ENCODE results near the gene OSBPL10.

The OSBPL10 gene

DNA sequence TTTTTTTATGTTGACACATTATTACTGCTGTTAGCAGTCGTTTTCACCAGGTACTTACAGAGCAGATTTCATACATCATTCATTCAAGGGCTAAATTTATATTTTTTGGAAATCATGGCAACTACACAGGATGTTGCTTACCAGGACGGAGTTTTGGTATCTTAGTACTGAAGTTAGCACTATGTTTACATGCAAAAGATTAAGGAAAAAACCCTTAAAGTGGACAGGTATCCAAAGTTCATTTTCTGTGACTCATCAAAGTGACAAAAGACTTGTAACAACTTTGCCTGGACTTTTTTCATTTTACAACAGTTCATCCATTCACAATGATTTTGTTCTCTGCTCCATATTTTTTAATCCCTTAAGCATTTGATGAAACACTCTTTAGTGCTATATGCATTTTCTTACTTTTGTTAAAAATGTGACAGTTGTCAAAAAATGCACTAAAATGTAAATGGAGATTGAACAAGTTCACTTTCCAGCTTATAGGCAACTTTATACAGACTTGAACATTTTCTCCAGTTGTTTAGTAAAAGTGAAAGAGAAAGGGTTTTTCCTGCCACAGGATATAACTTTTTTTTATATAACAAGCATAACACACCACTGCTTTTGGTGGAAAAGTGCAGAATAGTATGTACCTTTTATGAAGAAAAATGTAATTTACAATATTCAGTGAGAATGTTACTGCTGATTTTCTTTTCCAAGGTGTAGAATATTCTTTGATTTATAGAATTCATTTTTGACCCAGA lies 344.2 kb downstream of the OSBPL10 start:
- no peak for DNase-seq
- Histone ChIP-seq H2BK12ac (ENCODE audit: low read length in 2 of 2) (no peak overlapping the region), H3K4me2 (ENCODE audit: low read length, poor library complexity, severe bottlenecking) (no peak overlapping the region)

GRCh38 chr3:31636049-31636448 lies 345.0 kb downstream of the OSBPL10 start:
- H3K14ac ChIP-seq (ENCODE audit: low read length in 2 of 2), result no peak overlapping the region
- no peak overlapping the region for H2BK15ac ChIP-seq (ENCODE audit: low read depth, poor library complexity, severe bottlenecking)
- DNase-seq, result no peak
- H3K4me3 ChIP-seq (ENCODE audit: insufficient read depth in 1 of 2, low read depth in 1 of 2, low read length in 2 of 2), result no peak overlapping the region
- H3K4me2 ChIP-seq (ENCODE audit: low read length, poor library complexity, severe bottlenecking), result no peak overlapping the region
- H3K9me3 ChIP-seq (ENCODE audit: control insufficient read depth, low read length), result no peaks in the 10 kb centered on the region
- H3K79me1 ChIP-seq (replicated peaks; ENCODE audit: low read length, poor library complexity, severe bottlenecking), result peaks cover 3% of the 10 kb centered on the region
- H2BK120ac ChIP-seq (ENCODE audit: low read depth, low read length), result no peak overlapping the region
- no peak overlapping the region for H3K4ac ChIP-seq (ENCODE audit: low read depth in 1 of 2, low read length in 2 of 2)
- H3K23ac ChIP-seq (ENCODE audit: low read length in 2 of 2), result no peak overlapping the region
- H2BK12ac ChIP-seq (ENCODE audit: low read length in 2 of 2), result no peak overlapping the region
- H4K8ac ChIP-seq (ENCODE audit: low read length), result no peak overlapping the region
- no peak overlapping the region for H2AK5ac ChIP-seq (ENCODE audit: low read length, severe bottlenecking)
- H2AFZ ChIP-seq (ENCODE audit: low read depth, low read length), result no peak overlapping the region
- no peaks in the 10 kb centered on the region for H3K4me1 ChIP-seq (ENCODE audit: control insufficient read depth, insufficient read depth, low read depth, low read length)
- H3K36me3 ChIP-seq (ENCODE audit: control insufficient read depth in 1 of 2, insufficient read depth in 2 of 2, low read depth in 1 of 2, low read length in 2 of 2), result peaks cover 5 to 72% of the 10 kb centered on the region in 2 experiments
- no peak overlapping the region for H3K9ac ChIP-seq (ENCODE audit: low read length)
- H3K18ac ChIP-seq (ENCODE audit: low read depth in 1 of 2, low read length in 2 of 2), result no peak overlapping the region
- H3K27me3 ChIP-seq (ENCODE audit: control insufficient read depth in 1 of 2, insufficient read depth in 1 of 2, low read length in 2 of 2), result no peaks in the 10 kb centered on the region
- no peak overlapping the region for H2BK5ac ChIP-seq (ENCODE audit: low read depth, low read length, poor library complexity, severe bottlenecking)
- 99% methylated on average over 2 of the region's 4 CpGs for WGBS
- no peak overlapping the region for H4K91ac ChIP-seq (ENCODE audit: low read length)
- H3K27ac ChIP-seq (ENCODE audit: low read length, poor library complexity, severe bottlenecking), result no peak overlapping the region

More for the DNA sequence above, 344.2 kb downstream of the OSBPL10 start:
- no peak overlapping the region for H3K23ac ChIP-seq (ENCODE audit: low read length in 2 of 2)
- H3K14ac ChIP-seq (ENCODE audit: low read length in 2 of 2), result no peak overlapping the region
- WGBS, result no CpG with 5 or more reads among the region's 2 CpGs
- no peak overlapping the region for H3K9ac ChIP-seq (ENCODE audit: low read length)
- no peak overlapping the region for H2AFZ ChIP-seq (ENCODE audit: low read depth, low read length)
- H3K9me3 ChIP-seq (ENCODE audit: control insufficient read depth, low read length), result no peaks in the 10 kb centered on the region
- no peak overlapping the region for H3K4ac ChIP-seq (ENCODE audit: low read depth in 1 of 2, low read length in 2 of 2)
- no peak overlapping the region for H3K4me3 ChIP-seq (ENCODE audit: insufficient read depth in 1 of 2, low read depth in 1 of 2, low read length in 2 of 2)
- H3K79me1 ChIP-seq (replicated peaks; ENCODE audit: low read length, poor library complexity, severe bottlenecking), result peaks cover 3% of the 10 kb centered on the region
- no peak overlapping the region for H2BK120ac ChIP-seq (ENCODE audit: low read depth, low read length)
- H2AK5ac ChIP-seq (ENCODE audit: low read length, severe bottlenecking), result no peak overlapping the region
- no peak overlapping the region for H2BK15ac ChIP-seq (ENCODE audit: low read depth, poor library complexity, severe bottlenecking)
- no peak overlapping the region for H2BK5ac ChIP-seq (ENCODE audit: low read depth, low read length, poor library complexity, severe bottlenecking)
- H4K91ac ChIP-seq (ENCODE audit: low read length), result no peak overlapping the region
- H3K27me3 ChIP-seq (ENCODE audit: control insufficient read depth in 1 of 2, insufficient read depth in 1 of 2, low read length in 2 of 2), result no peaks in the 10 kb centered on the region
- H3K27ac ChIP-seq (ENCODE audit: low read length, poor library complexity, severe bottlenecking), result no peak overlapping the region
- H3K4me1 ChIP-seq (ENCODE audit: control insufficient read depth, insufficient read depth, low read depth, low read length), result no peaks in the 10 kb centered on the region
- H3K18ac ChIP-seq (ENCODE audit: low read depth in 1 of 2, low read length in 2 of 2), result no peak overlapping the region
- H4K8ac ChIP-seq (ENCODE audit: low read length), result no peak overlapping the region
- H3K36me3 ChIP-seq (ENCODE audit: control insufficient read depth in 1 of 2, insufficient read depth in 2 of 2, low read depth in 1 of 2, low read length in 2 of 2), result peaks cover 3 to 64% of the 10 kb centered on the region in 2 experiments

GRCh38 chr3:31635545-31635944 lies 345.5 kb downstream of the OSBPL10 start:
- no peak overlapping the region for H2BK12ac ChIP-seq (ENCODE audit: low read length in 2 of 2)
- H2BK120ac ChIP-seq (ENCODE audit: low read depth, low read length), result no peak overlapping the region
- no peaks in the 10 kb centered on the region for H3K9me3 ChIP-seq (ENCODE audit: control insufficient read depth, low read length)
- peaks cover 5 to 77% of the 10 kb centered on the region in 2 experiments for H3K36me3 ChIP-seq (ENCODE audit: control insufficient read depth in 1 of 2, insufficient read depth in 2 of 2, low read depth in 1 of 2, low read length in 2 of 2)
- no peak overlapping the region for H2AK5ac ChIP-seq (ENCODE audit: low read length, severe bottlenecking)
- H3K14ac ChIP-seq (ENCODE audit: low read length in 2 of 2), result no peak overlapping the region
- H3K4me2 ChIP-seq (ENCODE audit: low read length, poor library complexity, severe bottlenecking), result no peak overlapping the region
- H3K79me1 ChIP-seq (replicated peaks; ENCODE audit: low read length, poor library complexity, severe bottlenecking), result peaks cover 3% of the 10 kb centered on the region
- no peak overlapping the region for H4K91ac ChIP-seq (ENCODE audit: low read length)
- H3K27ac ChIP-seq (ENCODE audit: low read length, poor library complexity, severe bottlenecking), result no peak overlapping the region
- H4K8ac ChIP-seq (ENCODE audit: low read length), result no peak overlapping the region
- H3K23ac ChIP-seq (ENCODE audit: low read length in 2 of 2), result no peak overlapping the region
- no peak for DNase-seq
- peak overlapping the region; percentile 55 for H3K9ac ChIP-seq (ENCODE audit: low read length)
- no peak overlapping the region for H3K4me3 ChIP-seq (ENCODE audit: insufficient read depth in 1 of 2, low read depth in 1 of 2, low read length in 2 of 2)
- H3K4ac ChIP-seq (ENCODE audit: low read depth in 1 of 2, low read length in 2 of 2), result no peak overlapping the region
- H2BK15ac ChIP-seq (ENCODE audit: low read depth, poor library complexity, severe bottlenecking), result no peak overlapping the region
- H2AFZ ChIP-seq (ENCODE audit: low read depth, low read length), result no peak overlapping the region
- 100% methylated on average over 1 of the region's 1 CpG for WGBS
- H2BK5ac ChIP-seq (ENCODE audit: low read depth, low read length, poor library complexity, severe bottlenecking), result no peak overlapping the region
- no peaks in the 10 kb centered on the region for H3K4me1 ChIP-seq (ENCODE audit: control insufficient read depth, insufficient read depth, low read depth, low read length)
- no peaks in the 10 kb centered on the region for H3K27me3 ChIP-seq (ENCODE audit: control insufficient read depth in 1 of 2, insufficient read depth in 1 of 2, low read length in 2 of 2)
- H3K18ac ChIP-seq (ENCODE audit: low read depth in 1 of 2, low read length in 2 of 2), result no peak overlapping the region

DNA sequence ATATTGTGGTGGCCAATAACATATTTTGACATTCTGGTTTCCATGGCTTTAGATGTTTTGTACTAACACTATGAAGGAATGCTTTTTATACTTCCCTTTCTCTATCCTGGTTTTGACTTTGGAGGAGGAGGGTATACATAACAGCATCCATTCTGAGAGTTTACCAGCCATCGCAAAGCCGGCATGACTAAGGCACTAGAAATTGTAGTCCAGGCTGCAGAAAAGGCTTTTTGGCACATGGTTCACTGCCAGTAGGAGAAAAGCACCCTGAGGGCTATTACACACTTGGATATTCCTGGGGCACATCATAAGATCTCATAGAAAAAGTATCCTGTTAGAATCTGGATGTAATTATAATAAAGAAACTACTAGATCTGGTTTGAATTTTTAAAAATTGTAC lies 346.6 kb downstream of the OSBPL10 start:
- WGBS, result 93% methylated on average over 2 of the region's 2 CpGs
- Histone ChIP-seq H3K14ac (ENCODE audit: low read length in 2 of 2) (no peak overlapping the region), H3K4me3 (ENCODE audit: insufficient read depth in 1 of 2, low read depth in 1 of 2, low read length in 2 of 2) (no peak overlapping the region), H3K9me3 (ENCODE audit: control insufficient read depth, low read length) (no peaks in the 10 kb centered on the region), H3K27ac (ENCODE audit: low read length, poor library complexity, severe bottlenecking) (no peak overlapping the region), H3K9ac (ENCODE audit: low read length) (peak overlapping the region; percentile 55), H3K4me2 (ENCODE audit: low read length, poor library complexity, severe bottlenecking) (no peak overlapping the region), H4K91ac (ENCODE audit: low read length) (no peak overlapping the region), H2BK120ac (ENCODE audit: low read depth, low read length) (no peak overlapping the region), H4K8ac (ENCODE audit: low read length) (no peak overlapping the region), H3K23ac (ENCODE audit: low read length in 2 of 2) (no peak overlapping the region), H3K79me1 (replicated peaks; ENCODE audit: low read length, poor library complexity, severe bottlenecking) (peaks cover 2% of the 10 kb centered on the region), H3K18ac (ENCODE audit: low read depth in 1 of 2, low read length in 2 of 2) (no peak overlapping the region), H2AFZ (ENCODE audit: low read depth, low read length) (no peak overlapping the region), H2BK5ac (ENCODE audit: low read depth, low read length, poor library complexity, severe bottlenecking) (no peak overlapping the region), H3K4ac (ENCODE audit: low read depth in 1 of 2, low read length in 2 of 2) (no peak overlapping the region), H2AK5ac (ENCODE audit: low read length, severe bottlenecking) (no peak overlapping the region), H2BK12ac (ENCODE audit: low read length in 2 of 2) (no peak overlapping the region), H3K27me3 (ENCODE audit: control insufficient read depth in 1 of 2, insufficient read depth in 1 of 2, low read length in 2 of 2) (no peaks in the 10 kb centered on the region), H3K4me1 (ENCODE audit: control insufficient read depth, insufficient read depth, low read depth, low read length) (no peaks in the 10 kb centered on the region), H2BK15ac (ENCODE audit: low read depth, poor library complexity, severe bottlenecking) (no peak overlapping the region), H3K36me3 (ENCODE audit: control insufficient read depth in 1 of 2, insufficient read depth in 2 of 2, low read depth in 1 of 2, low read length in 2 of 2) (peaks cover 5 to 80% of the 10 kb centered on the region in 2 experiments)
- no peak for DNase-seq
